SK-N-SH (cell line): ENCODE measurements around the gene PRIMPOL. TPM values are rescaled to one million over a fixed set of nuclear protein-coding genes. Genes with fewer than 3 reads are reported as not detected.

ENCODE experiments used
- CTCF ChIA-PET: fragments of 300-600, 350-600 bp; formaldehyde crosslinking; extraction: SDS; loops from one replicate; lab custom pipeline; 2021; lab: Yijun Ruan, JAX
- POLR2A ChIA-PET: fragments of 350-600 bp; sonication (Branson Sonifier 250); formaldehyde crosslinking; extraction: SDS; loops from one replicate; lab custom pipeline; 2020; ENCODE audit warnings: antibody characterized with exemption, inconsistent platforms; lab: Yijun Ruan, JAX
- DNase-seq: peaks from one replicate; pipeline ENCODE4 v3.0.0; 2012
- H2AFZ ChIP-seq: fragments of 200-600 bp; sonication (generic); 2 replicates; pipeline ENCODE4 v1.8.1; 2016; ENCODE audit warnings: antibody characterized with exemption, mild to moderate bottlenecking, low read depth
- H3F3A ChIP-seq: fragments of 200-600 bp; sonication (generic); replicated peaks from 2 replicates; pipeline ENCODE3; 2016; ENCODE audit warnings: antibody characterized with exemption, mild to moderate bottlenecking; ENCODE audit not compliant: insufficient read depth
- H3K27ac ChIP-seq, 2 experiments: fragments of 200-500 bp in 1 of 2; fragments of 200-600 bp in 1 of 2; sonication (Bioruptor generic) in 1 of 2; sonication (generic), shearing (Covaris generic) in 1 of 2; 2 replicates each; pipeline versions ENCODE4 v1.5.1 to v1.6.1; 2014 to 2016; ENCODE audit warnings: low read depth in 2 of 2, inconsistent platforms in 1 of 2, low read length in 1 of 2, mild to moderate bottlenecking in 1 of 2, mixed read lengths in 1 of 2
- H3K27me3 ChIP-seq: fragments of 200-600 bp; sonication (generic), shearing (Covaris generic); 2 replicates; pipeline ENCODE4 v1.6.1; 2016; ENCODE audit warnings: mixed run types; ENCODE audit not compliant: insufficient read depth
- H3K36me3 ChIP-seq, 2 experiments: fragments of 200-500 bp in 1 of 2; fragments of 200-600 bp in 1 of 2; sonication (Bioruptor generic) in 1 of 2; sonication (generic) in 1 of 2; replicated peaks in 1 of 2; 2 replicates each; pipeline versions ENCODE3 to v1.5.1; 2014 to 2016; ENCODE audit warnings: low read length in 1 of 2, mild to moderate bottlenecking in 1 of 2; ENCODE audit not compliant: insufficient read depth in 2 of 2, control insufficient read depth in 1 of 2
- H3K4me1 ChIP-seq, 2 experiments: fragments of 200-500 bp in 1 of 2; fragments of 200-600 bp in 1 of 2; sonication (Bioruptor generic) in 1 of 2; sonication (generic), shearing (Covaris generic) in 1 of 2; 2 replicates each; pipeline versions ENCODE4 v1.5.1 to v1.6.1; 2014 to 2016; ENCODE audit warnings: low read depth in 1 of 2, low read length in 1 of 2, mixed run types in 1 of 2; ENCODE audit not compliant: insufficient read depth in 2 of 2, control insufficient read depth in 1 of 2
- H3K4me2 ChIP-seq: fragments of 200-600 bp; sonication (generic), shearing (Covaris generic); 2 replicates; pipeline ENCODE4 v1.6.1; 2017; ENCODE audit warnings: mixed run types
- H3K4me3 ChIP-seq, 2 experiments: fragments of 200-500 bp in 1 of 2; fragments of 200-600 bp in 1 of 2; sonication (Bioruptor generic) in 1 of 2; sonication (generic), shearing (Covaris generic) in 1 of 2; 2 replicates each; pipeline versions ENCODE4 v1.5.1 to v1.8.1; 2014 to 2016; ENCODE audit warnings: low read depth in 2 of 2, inconsistent platforms in 1 of 2, low read length in 1 of 2, mild to moderate bottlenecking in 1 of 2, mixed read lengths in 1 of 2, moderate library complexity in 1 of 2
- H3K79me2 ChIP-seq: fragments of 200-600 bp; sonication (generic); 2 replicates; pipeline ENCODE4 v1.8.1; 2017; ENCODE audit warnings: mild to moderate bottlenecking; ENCODE audit not compliant: insufficient read depth
- H3K9ac ChIP-seq: fragments of 200-600 bp; sonication (generic); 2 replicates; pipeline ENCODE4 v1.6.1; 2017; ENCODE audit warnings: mixed run types
- H3K9me2 ChIP-seq: fragments of 200-600 bp; sonication (generic); 2 replicates; pipeline ENCODE4 v1.6.1; 2017; ENCODE audit warnings: mixed run types
- H3K9me3 ChIP-seq: fragments of 200-600 bp; sonication (generic); 2 replicates; pipeline ENCODE4 v1.6.1; 2017; ENCODE audit warnings: mixed run types, mild to moderate bottlenecking, moderate library complexity
- H4K20me1 ChIP-seq: fragments of 200-600 bp; sonication (generic); 2 replicates; pipeline ENCODE4 v1.6.1; 2017; ENCODE audit warnings: mild to moderate bottlenecking, mixed run types; ENCODE audit not compliant: insufficient read depth
- CHD2 ChIP-seq: fragments of 150-350 bp; IDR thresholded peaks from 2 replicates; pipeline ENCODE4 v1.6.1; 2018; ENCODE audit warnings: low read length; ENCODE audit not compliant: partially characterized antibody
- ELF1 ChIP-seq: IDR thresholded peaks from 2 replicates; pipeline ENCODE4 v1.4.0; 2012
- EP300 ChIP-seq, 2 experiments: IDR thresholded peaks; 2 replicates each; pipeline versions ENCODE4 v1.4.0 to v1.6.1; 2012; ENCODE audit warnings: borderline replicate concordance in 1 of 2, low read depth in 1 of 2, low read length in 1 of 2
- EZH2phosphoT487 ChIP-seq: fragments of 200-600 bp; sonication (generic); IDR thresholded peaks from 2 replicates; pipeline ENCODE4 v1.6.1; 2017; ENCODE audit warnings: low read depth, mixed run types, mild to moderate bottlenecking, antibody characterized with exemption, moderate library complexity, borderline replicate concordance
- FOSL2 ChIP-seq: IDR thresholded peaks from 2 replicates; pipeline ENCODE4 v1.4.0; 2012; ENCODE audit warnings: low read depth, mild to moderate bottlenecking, moderate library complexity, borderline replicate concordance
- FOXJ3 ChIP-seq: sonication (generic); formaldehyde crosslinking; IDR thresholded peaks from 2 replicates; pipeline ENCODE4 v1.5.1; 2020; ENCODE audit warnings: mild to moderate bottlenecking, missing genetic modification reagents
- JUND ChIP-seq: IDR thresholded peaks from 2 replicates; pipeline ENCODE4 v1.4.0; 2012
- MEF2A ChIP-seq: IDR thresholded peaks from 2 replicates; pipeline ENCODE4 v1.4.0; 2012; ENCODE audit warnings: low read depth, borderline replicate concordance
- MXI1 ChIP-seq: IDR thresholded peaks from 2 replicates; pipeline ENCODE4 v1.6.1; 2012; ENCODE audit warnings: mild to moderate bottlenecking, low read depth, low read length, improper control_type of control experiment
- NFIC ChIP-seq: IDR thresholded peaks from 2 replicates; pipeline ENCODE4 v1.4.0; 2012; ENCODE audit warnings: borderline replicate concordance
- NRF1 ChIP-seq: IDR thresholded peaks from 2 replicates; pipeline ENCODE4 v1.6.1; 2012; ENCODE audit warnings: low read depth, mild to moderate bottlenecking, low read length
- POLR2AphosphoS5 ChIP-seq: IDR thresholded peaks from 2 replicates; pipeline ENCODE4 v1.6.1; 2012; ENCODE audit warnings: low read depth, low read length
- RAD21 ChIP-seq: IDR thresholded peaks from 2 replicates; pipeline ENCODE4 v1.6.1; 2012; ENCODE audit warnings: mild to moderate bottlenecking, low read length
- RCOR1 ChIP-seq: fragments of 150-350 bp; IDR thresholded peaks from 2 replicates; pipeline ENCODE4 v1.6.1; 2017; ENCODE audit warnings: antibody characterized with exemption, low read length
- RFX5 ChIP-seq: IDR thresholded peaks from 2 replicates; pipeline ENCODE4 v1.6.1; 2012; ENCODE audit warnings: mild to moderate bottlenecking, improper control_type of control experiment, low read length
- RXRA ChIP-seq: IDR thresholded peaks from 2 replicates; pipeline ENCODE4 v1.4.0; 2012; ENCODE audit warnings: low read depth, mild to moderate bottlenecking, borderline replicate concordance
- SMC3 ChIP-seq: IDR thresholded peaks from 2 replicates; pipeline ENCODE4 v1.6.1; 2012; ENCODE audit warnings: low read depth, low read length, improper control_type of control experiment
- TAF1 ChIP-seq: IDR thresholded peaks from 2 replicates; pipeline ENCODE4 v1.6.1; 2012; ENCODE audit warnings: low read depth, mild to moderate bottlenecking, low read length, moderate library complexity, borderline replicate concordance
- TCF12 ChIP-seq: IDR thresholded peaks from 2 replicates; pipeline ENCODE4 v1.4.0; 2012
- TEAD4 ChIP-seq: IDR thresholded peaks from 2 replicates; pipeline ENCODE4 v1.4.0; 2012; ENCODE audit warnings: mild to moderate bottlenecking, borderline replicate concordance; ENCODE audit not compliant: insufficient read depth
- USF2 ChIP-seq: fragments of 150-350 bp; IDR thresholded peaks from 2 replicates; pipeline ENCODE4 v1.6.1; 2017; ENCODE audit warnings: antibody characterized with exemption, low read length, low read depth, borderline replicate concordance
- YY1 ChIP-seq: IDR thresholded peaks from 2 replicates; pipeline ENCODE4 v1.4.0; 2012; ENCODE audit warnings: low read depth, mild to moderate bottlenecking
- WGBS: methylation state at CpG from one replicate; pipeline ENCODE4 v1.1.6; 2017; ENCODE audit warnings: low lambda C conversion rate; 5-methylcytosine and 5-hydroxymethylcytosine counted together
- polyA plus RNA-seq, 3 experiments: library from polyadenylated mRNA; depleted of rRNA; stranded (reverse); fragments of >200 nt; gene quantifications; 2 replicates each; pipeline ENCODE4 v1.2.3, GENCODE V29; 2012
- TF ChIP-seq, protein P1 (sequence below): fragments of 150-350 bp; IDR thresholded peaks from 2 replicates; pipeline ENCODE4 v1.6.1; 2016; ENCODE audit warnings: mild to moderate bottlenecking, low read depth, low read length
- TF ChIP-seq, protein P2 (sequence below): IDR thresholded peaks from 2 replicates; pipeline ENCODE4 v1.4.0; 2012; ENCODE audit warnings: low read depth, borderline replicate concordance
- TF ChIP-seq, protein P3 (sequence below): IDR thresholded peaks from 2 replicates; pipeline ENCODE4; 2012
- TF ChIP-seq, protein P4 (sequence below): IDR thresholded peaks from 2 replicates; pipeline ENCODE4 v1.4.0; 2012; ENCODE audit warnings: low read depth

PRIMPOL gene
- polyA plus RNA-seq, 1 of the 3 experiments (the other 2 are of a cell fraction), result 8.0 TPM

GRCh38 chr4:184732126-184732525, 82.6 kb downstream of the PRIMPOL start (continued):
- TF ChIP-seq, protein P1, sequence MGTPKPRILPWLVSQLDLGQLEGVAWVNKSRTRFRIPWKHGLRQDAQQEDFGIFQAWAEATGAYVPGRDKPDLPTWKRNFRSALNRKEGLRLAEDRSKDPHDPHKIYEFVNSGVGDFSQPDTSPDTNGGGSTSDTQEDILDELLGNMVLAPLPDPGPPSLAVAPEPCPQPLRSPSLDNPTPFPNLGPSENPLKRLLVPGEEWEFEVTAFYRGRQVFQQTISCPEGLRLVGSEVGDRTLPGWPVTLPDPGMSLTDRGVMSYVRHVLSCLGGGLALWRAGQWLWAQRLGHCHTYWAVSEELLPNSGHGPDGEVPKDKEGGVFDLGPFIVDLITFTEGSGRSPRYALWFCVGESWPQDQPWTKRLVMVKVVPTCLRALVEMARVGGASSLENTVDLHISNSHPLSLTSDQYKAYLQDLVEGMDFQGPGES, result no peak
- TF ChIP-seq ELF1 (no peak), TAF1 (no peak), MEF2A (no peak), RXRA (no peak)

- no peaks in the 10 kb centered on the region for H3K9me2 ChIP-seq
- peaks cover 5 to 10% of the 10 kb centered on the region in 2 experiments for H3K36me3 ChIP-seq
- peaks cover 11 to 18% of the 10 kb centered on the region in 2 experiments; a peak in 3 of 4 replicates for H3K4me1 ChIP-seq
- H3K9ac ChIP-seq, result peak within 1 kb of the TSS; percentile 94
- no peaks in the 10 kb centered on the region for H3K9me3 ChIP-seq
- WGBS, result 1% methylated on average over 21 of the region's 69 CpGs
- no peaks in the 10 kb centered on the region for H4K20me1 ChIP-seq
- ChIA-PET CTCF (interaction anchor here (0.8 to 3.2 kb wide), 11 partner anchors 9 to 450 kb away, joined by 3 to 17 read pairs (median 4); no protein-coding TSS in a partner anchor), POLR2A (interaction anchor here (0.8 to 1.6 kb wide), 6 partner anchors 12 to 662 kb away, joined by 3 to 7 read pairs (median 3); partner anchors contain the start of genes IRF2 and LRP2BP)
- peak within 1 kb of the TSS; percentile 95 to 97 for H3K4me3 ChIP-seq
- peaks cover 43% of the 10 kb centered on the region for H3K79me2 ChIP-seq
- H3F3A ChIP-seq, result peaks cover 2% of the 10 kb centered on the region
- peak within 1 kb of the TSS; percentile 98 for H2AFZ ChIP-seq
- DNase-seq, result peak; percentile 99
- peak within 1 kb of the TSS; percentile 53 to 85 for H3K27ac ChIP-seq
- peak within 1 kb of the TSS; percentile 95 for H3K4me2 ChIP-seq
- no peaks in the 10 kb centered on the region for H3K27me3 ChIP-seq
- TF ChIP-seq FOSL2, result no peak
- TF ChIP-seq, protein P2, sequence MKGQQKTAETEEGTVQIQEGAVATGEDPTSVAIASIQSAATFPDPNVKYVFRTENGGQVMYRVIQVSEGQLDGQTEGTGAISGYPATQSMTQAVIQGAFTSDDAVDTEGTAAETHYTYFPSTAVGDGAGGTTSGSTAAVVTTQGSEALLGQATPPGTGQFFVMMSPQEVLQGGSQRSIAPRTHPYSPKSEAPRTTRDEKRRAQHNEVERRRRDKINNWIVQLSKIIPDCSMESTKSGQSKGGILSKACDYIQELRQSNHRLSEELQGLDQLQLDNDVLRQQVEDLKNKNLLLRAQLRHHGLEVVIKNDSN, result peak; percentile 78
- TF ChIP-seq, protein P3, sequence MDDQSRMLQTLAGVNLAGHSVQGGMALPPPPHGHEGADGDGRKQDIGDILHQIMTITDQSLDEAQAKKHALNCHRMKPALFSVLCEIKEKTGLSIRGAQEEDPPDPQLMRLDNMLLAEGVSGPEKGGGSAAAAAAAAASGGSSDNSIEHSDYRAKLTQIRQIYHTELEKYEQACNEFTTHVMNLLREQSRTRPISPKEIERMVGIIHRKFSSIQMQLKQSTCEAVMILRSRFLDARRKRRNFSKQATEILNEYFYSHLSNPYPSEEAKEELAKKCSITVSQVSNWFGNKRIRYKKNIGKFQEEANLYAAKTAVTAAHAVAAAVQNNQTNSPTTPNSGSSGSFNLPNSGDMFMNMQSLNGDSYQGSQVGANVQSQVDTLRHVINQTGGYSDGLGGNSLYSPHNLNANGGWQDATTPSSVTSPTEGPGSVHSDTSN, result peak; percentile 54; the same call in 1 of the 2 replicates
- peak; percentile 97 for TF ChIP-seq NRF1
- TF ChIP-seq TCF12, result peak; percentile 58; the same call in 1 of the 2 replicates
- peak; percentile 49; the same call in 1 of the 2 replicates for TF ChIP-seq FOXJ3 (CRISPR knock-in tag)
- peak; percentile 99 for TF ChIP-seq JUND
- peak; percentile 24 to 34; a peak in 2 of 4 replicates for TF ChIP-seq EP300 (IDR thresholded peaks at IDR 0.05; ENCODE audit: borderline replicate concordance in 1 of 2, low read depth in 1 of 2, low read length in 1 of 2)
- TF ChIP-seq, protein P4, sequence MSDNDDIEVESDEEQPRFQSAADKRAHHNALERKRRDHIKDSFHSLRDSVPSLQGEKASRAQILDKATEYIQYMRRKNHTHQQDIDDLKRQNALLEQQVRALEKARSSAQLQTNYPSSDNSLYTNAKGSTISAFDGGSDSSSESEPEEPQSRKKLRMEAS, result peak; percentile 94
- TF ChIP-seq, protein P1, result 0 out of 2 replicates have a peak, but pooled peaks have one; percentile 20
- peak; percentile 93 for TF ChIP-seq CHD2
- TF ChIP-seq TEAD4, result 0 out of 2 replicates have a peak, but pooled peaks have one; percentile 48
- TF ChIP-seq RAD21, result no peak; the same call in 1 of the 2 replicates
- TF ChIP-seq MXI1, result peak; percentile 93
- TF ChIP-seq POLR2AphosphoS5, result peak; percentile 80
- TF ChIP-seq USF2, result peak; percentile 31; the same call in 1 of the 2 replicates
- peak; percentile 90 for TF ChIP-seq RFX5
- peak; percentile 86 for TF ChIP-seq RCOR1
- TF ChIP-seq SMC3, result no peak
- no peak for TF ChIP-seq MEF2A
- TF ChIP-seq EZH2phosphoT487, result no peak
- TF ChIP-seq NFIC, result peak; percentile 66; the same call in 1 of the 2 replicates
- TF ChIP-seq YY1, result peak; percentile 83
These were observed 84.4 kb downstream of the PRIMPOL start, which contains the start of gene CENPU for GRCh38 chr4:184733654-184734524. CENPU (minus strand) TSS chr4:184734096; CDS start chr4:184734062, 34 bp downstream.
